ENCODE results near the gene TNN.
"Not testable (repeated sequence)": the region's sequence is repeated elsewhere in the genome, so short reads cannot be mapped to it uniquely, and the experiment has no call there.

The TNN gene, protein sequence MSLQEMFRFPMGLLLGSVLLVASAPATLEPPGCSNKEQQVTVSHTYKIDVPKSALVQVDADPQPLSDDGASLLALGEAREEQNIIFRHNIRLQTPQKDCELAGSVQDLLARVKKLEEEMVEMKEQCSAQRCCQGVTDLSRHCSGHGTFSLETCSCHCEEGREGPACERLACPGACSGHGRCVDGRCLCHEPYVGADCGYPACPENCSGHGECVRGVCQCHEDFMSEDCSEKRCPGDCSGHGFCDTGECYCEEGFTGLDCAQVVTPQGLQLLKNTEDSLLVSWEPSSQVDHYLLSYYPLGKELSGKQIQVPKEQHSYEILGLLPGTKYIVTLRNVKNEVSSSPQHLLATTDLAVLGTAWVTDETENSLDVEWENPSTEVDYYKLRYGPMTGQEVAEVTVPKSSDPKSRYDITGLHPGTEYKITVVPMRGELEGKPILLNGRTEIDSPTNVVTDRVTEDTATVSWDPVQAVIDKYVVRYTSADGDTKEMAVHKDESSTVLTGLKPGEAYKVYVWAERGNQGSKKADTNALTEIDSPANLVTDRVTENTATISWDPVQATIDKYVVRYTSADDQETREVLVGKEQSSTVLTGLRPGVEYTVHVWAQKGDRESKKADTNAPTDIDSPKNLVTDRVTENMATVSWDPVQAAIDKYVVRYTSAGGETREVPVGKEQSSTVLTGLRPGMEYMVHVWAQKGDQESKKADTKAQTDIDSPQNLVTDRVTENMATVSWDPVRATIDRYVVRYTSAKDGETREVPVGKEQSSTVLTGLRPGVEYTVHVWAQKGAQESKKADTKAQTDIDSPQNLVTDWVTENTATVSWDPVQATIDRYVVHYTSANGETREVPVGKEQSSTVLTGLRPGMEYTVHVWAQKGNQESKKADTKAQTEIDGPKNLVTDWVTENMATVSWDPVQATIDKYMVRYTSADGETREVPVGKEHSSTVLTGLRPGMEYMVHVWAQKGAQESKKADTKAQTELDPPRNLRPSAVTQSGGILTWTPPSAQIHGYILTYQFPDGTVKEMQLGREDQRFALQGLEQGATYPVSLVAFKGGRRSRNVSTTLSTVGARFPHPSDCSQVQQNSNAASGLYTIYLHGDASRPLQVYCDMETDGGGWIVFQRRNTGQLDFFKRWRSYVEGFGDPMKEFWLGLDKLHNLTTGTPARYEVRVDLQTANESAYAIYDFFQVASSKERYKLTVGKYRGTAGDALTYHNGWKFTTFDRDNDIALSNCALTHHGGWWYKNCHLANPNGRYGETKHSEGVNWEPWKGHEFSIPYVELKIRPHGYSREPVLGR (N-terminal part only)

DNA sequence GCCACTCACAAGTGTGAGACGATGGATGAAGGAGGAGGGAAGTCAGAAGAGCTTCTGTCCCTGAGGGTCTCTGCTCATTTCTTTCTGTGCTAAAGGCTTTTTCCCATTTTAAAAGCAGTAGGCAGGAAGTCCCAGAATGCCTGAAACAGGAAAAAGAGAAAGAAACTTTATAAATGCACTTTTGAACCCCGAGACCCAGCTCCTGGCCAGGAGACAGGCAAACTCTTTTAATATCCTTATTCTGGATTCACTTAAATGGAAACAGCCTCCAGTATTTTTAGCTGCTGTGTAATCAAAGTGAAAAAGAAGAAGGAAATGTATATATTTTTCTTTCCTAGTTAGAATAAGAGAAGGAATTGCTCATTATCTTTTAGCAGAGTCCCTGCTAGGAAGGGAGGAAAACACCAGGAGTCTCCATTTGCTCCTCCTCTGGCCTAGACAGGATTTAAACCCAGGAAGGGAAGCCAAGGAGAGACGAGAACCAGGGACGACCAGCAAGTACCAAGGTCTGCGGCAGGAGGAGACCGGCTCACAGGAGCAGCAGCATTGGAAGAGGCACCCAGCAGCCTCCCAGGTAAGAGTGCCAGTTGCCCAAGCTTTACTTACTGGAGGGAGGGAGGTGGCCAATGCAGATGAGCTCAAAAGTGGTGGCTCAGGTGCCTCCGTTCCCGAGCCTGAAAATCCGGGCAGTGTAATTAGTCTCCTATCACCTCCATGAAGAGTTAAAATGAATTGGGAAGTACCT lies at the start of gene TNN:
Gene TNN, plus strand, starts transcription at position 472 of the 745 bp plus-strand sequence. CDS start 9,586 bp downstream, outside the sequence.
- no peak for DNase-seq

DNA sequence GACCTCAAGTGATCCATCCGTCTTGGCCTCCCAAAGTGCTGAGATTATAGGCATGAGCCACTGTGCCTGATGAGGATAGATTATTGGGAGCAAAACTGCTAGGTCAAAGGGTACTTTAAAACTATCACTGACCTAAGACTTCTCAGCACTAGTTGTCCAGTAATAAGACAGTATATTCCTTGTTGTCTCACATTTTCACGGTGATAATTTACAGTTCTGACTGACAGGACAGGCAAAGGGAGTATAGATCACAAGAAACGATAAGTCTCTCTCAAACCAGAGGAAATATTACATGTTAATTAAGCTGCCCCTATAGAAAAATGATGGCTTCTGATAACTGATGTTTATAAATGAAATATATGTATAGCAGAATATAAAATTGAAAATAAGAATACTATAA lies 48.1 kb upstream of the TNN start:
- DNase-seq = no peak

DNA sequence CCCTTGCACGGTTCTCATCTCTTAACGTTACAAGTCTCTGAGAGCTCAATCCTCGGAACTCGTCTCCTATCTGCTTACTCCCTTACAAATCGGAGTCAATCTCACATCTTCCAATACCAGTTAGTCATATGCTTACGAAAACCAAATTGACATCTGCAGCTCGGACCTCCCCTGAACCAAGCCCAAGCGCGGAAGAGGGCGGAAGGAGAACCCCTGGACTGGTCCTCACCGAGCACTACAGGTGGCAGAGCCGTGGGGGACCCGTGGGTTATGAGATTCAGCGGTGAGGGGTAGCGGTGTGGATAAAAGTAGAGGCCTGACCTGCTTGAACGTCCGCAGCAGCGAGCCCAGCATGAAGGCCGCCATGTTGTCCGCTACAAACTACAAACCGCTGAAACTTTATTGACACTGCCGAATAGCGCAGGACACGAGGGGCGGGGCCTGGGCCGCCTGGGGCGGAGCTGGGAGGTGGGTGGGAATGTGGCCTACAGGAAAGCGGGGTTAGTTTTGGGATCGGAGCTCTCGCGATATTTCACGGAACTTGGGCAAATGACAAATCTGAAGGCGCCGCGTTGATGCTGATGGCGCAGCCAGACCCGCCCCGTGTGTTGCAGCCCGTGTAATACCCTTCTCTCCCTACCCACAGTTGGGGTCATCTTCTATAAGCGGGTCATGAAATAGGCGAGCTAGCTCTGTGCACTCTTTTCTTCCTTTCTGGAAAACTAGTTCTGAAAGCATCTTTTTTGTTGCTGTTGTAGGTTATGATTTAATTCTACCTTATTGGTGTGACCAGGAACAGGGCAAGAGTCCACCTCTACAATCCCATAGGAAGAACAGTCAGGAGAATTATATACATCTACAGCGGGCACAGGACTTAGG lies 44.4 kb upstream of the TNN start, which contains the start of gene MRPS14:
Gene MRPS14, minus strand, starts transcription at position 383 of the 879 bp plus-strand sequence. Its CDS starts 17 bp downstream, at position 366.
- DNase-seq = peak; percentile 99

DNA sequence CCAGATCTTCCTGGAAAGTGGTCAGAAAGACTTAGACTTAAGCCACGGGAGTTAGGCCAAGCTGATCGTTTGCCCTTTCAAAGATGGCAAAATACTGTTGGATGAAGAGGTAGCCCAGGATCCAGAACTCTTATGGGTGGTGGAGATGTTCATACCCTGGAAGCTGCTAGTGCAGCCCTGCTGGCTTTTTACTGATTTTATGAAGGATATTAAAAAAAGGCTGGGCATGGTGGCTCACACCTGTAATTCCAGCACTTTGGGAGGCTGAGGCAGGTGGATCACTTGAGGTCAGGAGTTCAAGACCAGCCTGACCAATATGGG lies 43.8 kb upstream of the TNN start:
- not testable (repeated sequence) for DNase-seq

DNA sequence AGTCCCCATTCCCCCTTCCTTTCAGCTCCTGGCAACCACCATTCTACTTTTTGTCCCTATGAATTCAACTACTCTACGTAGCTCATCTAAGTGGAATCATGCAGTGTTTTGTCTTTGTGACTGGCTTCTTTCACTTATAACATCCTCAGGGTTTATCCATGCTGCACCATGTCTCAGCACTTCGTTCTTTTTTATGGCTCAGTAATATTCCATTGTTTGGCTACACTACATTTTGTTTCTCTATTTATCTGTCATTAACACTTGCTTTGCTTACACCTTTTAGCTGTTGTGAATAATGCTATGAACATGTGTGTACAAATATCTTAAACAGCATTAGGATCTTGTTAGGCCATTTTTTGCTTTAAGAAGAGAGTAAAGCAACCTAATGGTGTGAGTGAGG lies 42.9 kb upstream of the TNN start:
- DNase-seq = no peak

DNA sequence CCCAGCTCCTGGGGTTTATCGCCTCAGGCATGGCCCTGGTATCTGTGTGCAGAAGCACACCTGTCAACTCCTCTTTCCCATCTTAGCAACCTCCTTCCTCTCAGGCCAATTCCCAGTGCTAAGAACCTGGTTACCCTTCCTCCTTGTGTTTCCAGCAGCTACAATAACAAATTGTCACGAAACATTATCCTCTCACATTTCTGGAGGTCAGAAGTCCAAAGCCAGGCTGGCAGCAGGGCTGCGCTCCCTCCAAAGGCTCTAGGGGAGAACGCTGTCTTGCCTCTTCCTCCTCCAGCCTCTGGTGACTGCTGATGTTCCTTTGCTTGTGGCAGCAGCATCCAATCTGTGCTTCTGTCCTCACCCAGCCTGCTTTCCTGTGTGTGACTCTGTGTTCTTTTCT lies 33.7 kb upstream of the TNN start:
- no peak for DNase-seq

DNA sequence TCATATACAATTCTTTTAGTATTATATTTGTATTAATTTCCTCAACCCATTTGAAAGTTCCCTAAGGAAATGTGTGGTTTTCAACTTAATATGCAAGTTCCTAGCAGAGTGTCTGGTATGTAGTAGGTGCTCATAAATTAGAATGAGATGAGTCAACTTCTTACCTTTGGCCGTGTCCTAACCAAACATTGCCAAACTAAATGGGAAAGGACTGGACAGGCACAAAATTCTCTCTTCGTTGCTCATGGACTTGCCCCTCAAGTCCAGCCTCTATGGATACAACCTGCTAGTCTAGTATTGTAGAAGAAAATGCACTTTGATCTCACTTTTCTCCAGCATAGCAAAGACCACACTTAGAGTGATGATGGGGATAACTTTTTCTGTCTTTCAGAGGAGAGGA lies 32.9 kb upstream of the TNN start:
- DNase-seq = no peak

DNA sequence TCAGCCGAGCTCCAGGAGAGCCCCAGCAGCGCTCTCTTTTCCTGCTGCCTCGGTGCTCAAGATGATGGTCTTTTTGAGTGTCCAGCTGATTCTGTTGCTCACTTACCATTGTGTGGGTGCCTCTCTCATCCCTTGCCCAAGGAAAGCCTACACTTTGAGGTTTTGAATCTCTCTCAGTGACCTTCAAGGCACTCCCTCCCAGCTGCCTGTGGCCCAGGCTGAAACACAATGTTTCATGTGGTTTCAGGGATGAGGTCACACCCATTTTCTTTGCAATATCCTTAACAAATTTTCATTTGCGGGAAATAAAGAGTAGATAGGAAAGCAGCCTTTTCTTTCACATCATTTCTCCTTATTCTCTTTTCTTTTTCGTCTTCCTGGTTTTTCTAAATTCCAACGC lies 31.8 kb upstream of the TNN start:
- DNase-seq = no peak

DNA sequence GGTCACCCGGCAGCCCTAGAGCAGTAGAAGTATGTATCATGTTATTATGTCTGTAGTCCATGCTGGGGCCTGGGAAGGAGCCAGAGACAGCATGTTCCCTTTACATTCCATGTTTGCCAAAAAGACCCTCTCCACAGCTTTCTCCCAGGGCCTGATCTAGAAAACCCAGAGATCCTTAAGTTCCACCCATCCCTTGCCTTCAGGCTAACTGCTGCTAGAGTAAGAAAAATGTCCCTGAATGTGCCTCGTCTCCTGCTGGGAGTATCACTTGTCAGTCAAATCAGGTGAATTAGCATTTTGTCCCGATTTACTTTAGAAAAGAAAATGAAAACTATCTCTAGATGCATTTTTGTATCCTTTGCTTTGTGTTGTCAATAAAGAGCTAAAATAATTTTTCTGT lies 31.2 kb upstream of the TNN start:
- no peak for DNase-seq

DNA sequence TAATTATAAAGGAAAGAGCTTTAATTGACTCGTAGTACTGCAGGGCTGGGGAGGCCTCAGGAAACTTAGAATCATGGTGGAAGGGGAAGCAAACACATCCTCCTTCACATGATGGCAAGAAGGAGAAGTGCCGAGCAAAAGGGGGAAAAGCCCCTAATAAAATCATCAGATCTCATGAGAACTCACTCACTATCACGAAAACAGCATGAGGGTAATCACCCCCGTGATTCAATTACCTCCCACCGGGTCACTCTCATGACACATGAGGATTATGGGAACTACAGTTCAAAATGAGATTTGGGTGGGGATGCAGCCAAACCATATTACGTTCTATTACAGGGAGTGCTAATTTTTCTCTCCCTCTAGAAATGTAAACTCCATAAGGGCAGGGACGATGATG lies 30.2 kb upstream of the TNN start:
- no peak for DNase-seq

DNA sequence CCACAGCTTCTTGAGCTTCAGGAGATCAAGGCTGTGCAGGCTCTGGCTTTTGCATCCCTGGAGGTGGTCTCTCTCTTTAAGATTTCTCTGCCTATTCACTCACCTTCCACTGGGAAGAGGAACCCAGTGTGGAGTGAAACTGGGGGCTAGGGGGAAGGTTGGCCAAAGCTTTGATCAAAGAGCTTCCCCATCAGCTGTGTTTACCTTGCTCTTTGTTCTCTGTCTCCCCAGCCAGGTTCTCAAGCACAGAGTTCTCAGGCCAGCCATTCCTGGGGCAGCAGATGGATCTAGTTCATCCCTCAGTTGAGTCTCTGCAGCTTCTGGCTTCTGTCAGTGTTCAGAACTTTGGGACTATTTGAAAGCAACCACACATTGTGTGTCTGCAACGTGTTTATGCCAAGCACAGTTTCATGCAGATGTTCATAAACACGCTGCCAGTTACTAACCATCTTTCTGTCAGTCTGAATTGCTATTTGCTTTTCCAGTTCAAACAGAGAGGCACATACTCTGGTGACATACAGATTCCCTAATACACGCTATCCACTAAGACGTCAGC lies 27.2 kb upstream of the TNN start:
- DNase-seq = no peak

DNA sequence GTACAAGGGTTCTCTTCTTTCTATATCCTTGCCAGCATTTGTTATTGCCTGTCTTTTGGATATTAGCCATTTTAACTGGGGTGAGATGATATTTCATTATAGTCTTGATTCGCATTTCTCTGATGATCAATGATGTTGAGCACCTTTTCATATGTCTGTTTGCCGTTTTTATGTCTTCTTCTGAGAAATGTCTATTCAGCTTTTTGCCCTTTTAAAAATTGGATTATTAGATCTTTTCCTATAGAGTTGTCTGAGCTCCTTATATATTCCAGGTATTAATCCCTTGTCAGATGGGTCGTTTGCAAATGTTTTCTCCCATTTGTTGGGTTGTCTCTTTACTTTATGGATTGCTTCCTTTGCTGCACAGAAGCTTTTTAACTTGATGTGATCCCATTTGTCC lies 25.0 kb upstream of the TNN start:
- DNase-seq = no peak

DNA sequence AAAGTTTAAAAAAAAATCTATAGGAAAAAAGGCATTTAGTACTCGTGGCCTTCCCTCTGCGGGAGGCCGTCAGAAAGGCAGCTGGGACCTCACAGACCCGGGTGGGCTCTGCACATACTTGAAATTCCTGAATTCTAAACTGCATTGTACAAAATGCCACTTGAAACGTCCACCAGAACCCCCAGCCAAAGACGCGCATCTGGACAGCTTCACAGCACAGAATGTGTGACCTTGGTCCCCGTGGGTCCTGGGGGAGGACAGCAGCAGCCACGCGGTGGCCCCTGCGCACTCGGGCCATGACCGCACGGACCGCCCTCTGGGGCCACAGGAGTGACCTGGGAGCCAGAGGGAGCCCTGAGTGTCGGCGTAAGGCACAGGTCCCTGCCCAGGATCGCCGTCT lies 23.8 kb upstream of the TNN start:
- DNase-seq = no peak

DNA sequence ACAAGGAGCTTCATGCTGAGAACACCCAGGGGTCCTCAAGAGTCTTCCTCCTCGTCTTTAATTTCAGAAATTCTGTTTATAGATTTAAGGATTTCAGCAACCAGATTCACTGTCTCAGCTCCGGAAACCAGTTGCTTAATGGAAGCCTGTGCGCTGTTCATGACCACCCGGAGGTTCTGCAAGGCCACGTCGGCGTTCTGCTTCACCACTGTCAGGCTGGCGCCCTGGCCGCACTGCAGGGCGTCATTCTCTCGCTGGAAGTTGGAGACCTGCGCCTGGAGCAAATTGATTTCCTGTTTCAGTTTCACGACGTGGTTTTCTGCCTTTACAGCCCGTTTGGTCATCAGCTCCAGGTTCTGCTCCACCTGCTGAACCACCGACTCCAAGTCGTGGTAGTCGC lies 23.0 kb upstream of the TNN start:
- not testable (repeated sequence) for DNase-seq

DNA sequence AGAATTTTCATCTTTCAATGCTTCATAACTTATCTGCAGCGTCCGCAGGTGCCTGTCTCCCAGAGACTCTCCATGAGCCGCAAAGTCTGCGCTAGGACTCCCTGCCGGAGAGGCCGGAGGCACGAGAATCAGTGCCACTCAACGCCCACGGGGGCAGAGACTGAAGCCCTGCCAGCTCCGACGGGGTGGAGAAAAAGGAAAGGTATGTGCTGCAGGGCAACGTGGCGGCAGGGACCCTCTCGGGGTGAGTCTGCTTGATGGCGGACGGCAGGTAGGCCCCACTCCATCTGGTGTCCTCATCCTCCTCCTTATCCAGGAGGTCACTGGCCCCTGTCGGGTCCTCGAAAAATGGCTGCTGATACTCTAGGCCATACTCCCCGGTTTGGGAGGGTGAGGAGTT lies 22.5 kb upstream of the TNN start:
- DNase-seq = no peak

DNA sequence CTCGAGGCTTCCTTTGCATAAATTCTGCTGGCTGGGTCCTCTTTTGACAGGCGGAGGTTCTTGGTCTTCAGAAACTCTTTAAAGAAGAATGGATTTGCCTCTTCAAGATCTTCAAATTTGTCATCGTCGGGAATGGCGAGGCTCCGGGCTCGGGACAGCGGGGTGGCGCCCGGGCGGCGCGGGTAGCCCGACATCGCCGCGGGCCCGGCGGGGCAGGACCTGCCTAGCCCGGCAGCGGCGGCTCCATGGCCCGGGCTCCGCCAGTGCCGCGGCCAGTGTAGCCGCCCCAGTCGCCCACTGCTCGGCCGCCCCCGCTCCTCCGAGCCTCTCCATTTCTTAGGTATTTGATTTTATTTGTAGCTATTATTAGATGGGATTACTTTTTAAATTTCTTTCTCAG lies 22.1 kb upstream of the TNN start:
- no peak for DNase-seq

DNA sequence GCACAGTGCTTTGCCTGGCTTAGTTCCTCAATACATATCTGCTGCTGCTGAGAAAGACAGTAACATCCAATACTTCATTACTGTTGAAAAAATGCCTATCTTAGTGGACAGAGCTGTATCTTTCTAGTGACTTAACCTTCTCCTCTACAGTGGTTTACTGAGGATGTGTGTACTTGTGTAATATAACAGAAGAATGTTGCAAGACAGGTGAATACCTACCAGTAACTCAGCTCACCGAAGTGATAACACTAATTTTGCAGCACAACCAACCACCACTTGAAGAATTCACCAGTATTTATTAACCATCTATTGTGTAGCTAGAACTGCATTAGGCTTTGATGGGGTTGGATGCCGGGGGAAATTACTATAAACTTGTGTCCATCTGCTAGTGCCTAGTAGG lies 16.6 kb upstream of the TNN start:
- DNase-seq = no peak

DNA sequence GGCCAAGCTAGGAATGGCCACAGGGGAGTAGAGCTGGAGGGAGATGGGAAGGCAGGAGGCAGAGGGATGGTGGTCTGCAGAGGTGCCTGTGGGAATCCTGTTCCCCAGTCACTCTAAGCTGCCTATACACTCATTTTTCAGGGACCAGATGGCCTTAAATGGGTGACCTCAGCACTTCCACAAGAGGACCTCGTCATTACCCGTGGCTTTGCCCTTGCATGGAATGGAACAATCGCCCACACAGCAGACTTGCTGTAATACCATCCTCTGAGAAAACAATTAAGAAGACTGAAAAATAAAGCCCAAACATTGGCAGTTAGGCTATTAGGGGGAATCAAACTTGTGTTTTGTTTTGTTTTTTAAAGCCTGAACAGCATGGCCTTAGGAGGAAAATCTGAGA lies 12.9 kb upstream of the TNN start:
- no peak for DNase-seq

DNA sequence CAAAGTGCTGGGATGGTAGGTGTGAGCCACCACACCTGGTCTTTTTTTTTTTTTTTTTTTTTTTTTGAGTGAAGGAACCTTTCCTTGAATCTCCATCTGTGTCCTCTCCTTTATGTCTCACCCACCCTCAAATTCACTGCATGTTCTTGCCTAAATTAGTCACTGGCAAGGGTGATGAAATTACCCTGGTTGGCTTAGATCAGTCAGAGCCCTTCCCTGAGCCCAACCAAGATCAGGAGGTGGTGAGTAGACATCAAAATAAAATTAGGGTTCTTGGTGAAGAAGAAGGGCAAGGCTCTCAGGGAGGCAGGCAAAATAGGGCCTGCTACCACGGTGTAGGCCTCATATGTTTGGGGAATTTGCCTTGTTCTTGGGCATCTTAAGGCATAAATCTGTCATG lies 5.3 kb upstream of the TNN start:
- DNase-seq = no peak

DNA sequence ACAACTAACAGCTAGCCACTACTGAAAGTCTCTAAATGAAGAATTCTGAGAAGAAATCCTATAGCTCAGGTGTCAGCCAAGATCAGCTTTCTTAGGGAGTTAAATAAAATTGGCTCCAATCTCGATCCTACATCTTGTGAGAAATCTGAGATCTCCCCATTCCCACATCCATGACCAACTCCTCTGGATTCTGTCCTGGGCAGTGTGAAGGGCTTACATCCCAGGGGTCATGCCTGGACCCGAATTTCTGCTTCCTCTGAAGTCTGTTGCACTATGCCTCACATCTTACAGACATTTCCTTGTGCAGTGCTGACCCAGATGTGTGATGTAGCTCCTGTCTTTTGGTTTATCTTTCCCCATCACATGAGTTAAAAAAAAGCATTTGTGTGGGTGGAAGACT lies 4.8 kb upstream of the TNN start:
- DNase-seq = no peak

DNA sequence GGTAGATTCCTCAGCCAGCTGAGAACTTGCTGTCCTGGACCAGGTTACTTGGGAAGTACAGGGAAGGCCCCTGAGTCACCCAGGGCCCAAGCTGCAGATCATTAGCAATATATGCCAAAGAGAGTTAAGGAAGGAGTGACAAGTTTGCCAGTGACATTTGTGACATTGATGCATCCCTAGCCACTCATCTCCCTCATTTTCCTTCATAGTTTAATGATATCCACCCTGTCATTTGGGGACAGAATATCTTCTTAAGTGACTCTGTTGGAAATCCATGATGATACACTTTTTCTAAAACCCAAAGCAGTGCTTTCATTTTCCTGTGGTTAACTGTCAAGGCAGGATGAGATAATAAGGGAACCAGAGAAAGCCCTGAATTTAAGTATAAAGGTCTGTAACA lies 3.2 kb downstream of the TNN start:
- DNase-seq = no peak
